Esophagus squamous epithelium (tissue), 5 donors: ENCODE results near the gene VANGL2. TPM values are rescaled to one million over a fixed set of nuclear protein-coding genes. Genes with fewer than 3 reads are reported as not detected.

Source experiments
- DNase-seq: peaks from one replicate; lab custom pipeline; 2025; lab: John Stamatoyannopoulos, UW
- H3K27ac ChIP-seq, 4 donors: fragments of 200-600 bp; sonication (generic); one replicate each; pipeline ENCODE4 v1.5.1; 2016 to 2019; ENCODE audit warnings: mild to moderate bottlenecking in 1 of 4
- H3K27me3 ChIP-seq, 4 donors: fragments of 200-600 bp; sonication (generic); 1 replicate in 3 of 4; 2 replicates in 1 of 4; pipeline versions ENCODE4 v1.5.1 to v1.6.0; 2017 to 2021; ENCODE audit warnings: antibody characterized with exemption in 1 of 4
- H3K36me3 ChIP-seq, 3 donors: fragments of 200-600 bp; sonication (generic); one replicate each; pipeline ENCODE4 v1.5.1; 2016 to 2019
- H3K4me1 ChIP-seq, 3 donors: fragments of 200-600 bp; sonication (generic); one replicate each; pipeline ENCODE4 v1.5.1; 2017 to 2019
- H3K4me3 ChIP-seq, 4 donors: fragments of 200-600 bp; sonication (generic); 1 replicate in 3 of 4; 2 replicates in 1 of 4; pipeline ENCODE4 v1.5.1; 2016 to 2019; ENCODE audit warnings: mild to moderate bottlenecking in 2 of 4, moderate library complexity in 1 of 4
- H3K9me3 ChIP-seq, 3 donors: fragments of 200-600 bp; sonication (generic); one replicate each; pipeline ENCODE4 v1.5.1; 2016 to 2019
- CTCF ChIP-seq, 6 experiments: fragments of 450-650 bp in 4 of 6; fragments of 200-600 bp in 2 of 6; sonication (generic) in 2 of 6; IDR thresholded peaks; one replicate each; pipeline ENCODE4 v1.5.1; 2016 to 2019; ENCODE audit warnings: antibody characterized with exemption in 6 of 6, mild to moderate bottlenecking in 4 of 6, moderate library complexity in 4 of 6
- POLR2A ChIP-seq, 4 donors: fragments of 450-650 bp; IDR thresholded peaks; one replicate each; pipeline ENCODE4 v1.6.1; 2017; ENCODE audit warnings: antibody characterized with exemption in 4 of 4, mild to moderate bottlenecking in 4 of 4, moderate library complexity in 3 of 4
- WGBS, 2 donors: methylation state at CpG; one replicate each; pipeline ENCODE4 v1.1.5; 2018; 5-methylcytosine and 5-hydroxymethylcytosine counted together
- intact Hi-C: fragments of 100-400 bp; cut with DNase I; formaldehyde crosslinking; loops from one replicate; pipeline ENCODE4 v1.15.0; 2022
- total RNA-seq, 4 donors: library from RNA; depleted of rRNA; stranded (reverse); fragments of >200 nt; gene quantifications; one replicate each; pipeline ENCODE4 v1.1.0, GENCODE V29; 2016
- donor health status: DM: yes; HTN: yes; CAD: no.

The VANGL2 gene
- total RNA-seq, 4 donors from 2014 or later: 5.9 to 10.8 (median 7.7) TPM

DNA sequence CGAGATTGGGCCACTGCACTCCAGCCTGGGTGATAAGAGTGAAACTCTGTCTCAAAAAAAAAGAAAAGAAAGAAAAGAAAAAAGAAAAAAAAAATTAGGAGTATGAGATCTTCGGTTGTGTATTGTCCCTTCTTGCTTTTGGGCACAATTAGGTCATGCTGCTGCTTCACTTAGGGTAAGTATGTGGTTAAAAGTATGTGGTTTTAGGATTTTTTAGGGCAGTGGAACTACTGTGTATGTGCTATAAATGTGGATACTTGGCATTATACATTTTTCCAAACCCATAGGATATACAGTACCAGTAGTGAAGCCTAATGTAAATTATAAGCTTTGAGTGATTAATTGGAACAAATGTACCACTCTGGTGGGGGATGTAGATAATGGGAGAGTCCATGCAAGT, 31.2 kb downstream of the VANGL2 start:
- no peaks in the 10 kb centered on the region for H3K27me3 ChIP-seq
- no peak overlapping the region for H3K27ac ChIP-seq
- peaks cover 0 to 16% (median 0%) of the 10 kb centered on the region in 3 donors for H3K36me3 ChIP-seq
- WGBS, 2 donors: 76 to 86% methylated on average over 2 of the region's 2 CpGs
- H3K9me3 ChIP-seq: no peaks in the 10 kb centered on the region
- no peak for DNase-seq
- peaks cover 7 to 17% (median 9%) of the 10 kb centered on the region in 3 donors for H3K4me1 ChIP-seq
- no peak overlapping the region for H3K4me3 ChIP-seq
- TF ChIP-seq POLR2A (IDR thresholded peaks at IDR 0.05): no peak
- TF ChIP-seq CTCF (IDR thresholded peaks at IDR 0.05): no peak
- intact Hi-C loops: loop anchor here (5.0 kb wide), 1 partner anchor 176 kb away; no protein-coding TSS in a partner anchor

DNA sequence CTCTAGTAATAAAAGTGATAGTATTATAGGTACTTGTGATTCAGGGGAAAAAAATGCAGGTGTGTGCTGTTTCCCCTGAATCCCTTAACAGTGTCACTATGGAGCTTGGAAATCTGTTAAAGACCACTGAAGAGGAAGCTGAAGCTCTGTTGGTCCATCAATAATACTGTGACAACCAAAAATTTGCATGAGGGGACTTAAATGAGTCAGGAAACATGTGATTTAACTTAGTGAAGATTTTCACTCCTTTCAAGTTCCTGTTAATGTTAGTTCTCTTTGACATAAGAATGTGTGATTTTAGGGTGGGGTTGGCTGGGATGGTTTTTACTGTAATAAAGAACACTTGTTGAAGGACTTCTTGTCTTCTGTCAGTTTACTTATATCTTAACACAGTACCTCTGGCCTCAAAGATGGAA, 32.0 kb downstream of the VANGL2 start:
- no peak for TF ChIP-seq POLR2A (IDR thresholded peaks at IDR 0.05)
- no peak for TF ChIP-seq CTCF (IDR thresholded peaks at IDR 0.05)
- peaks cover 0 to 8% (median 0%) of the 10 kb centered on the region in 3 donors for H3K36me3 ChIP-seq
- no peaks in the 10 kb centered on the region for H3K27me3 ChIP-seq
- H3K27ac ChIP-seq: no peak overlapping the region
- H3K4me3 ChIP-seq: no peak overlapping the region
- H3K9me3 ChIP-seq: no peaks in the 10 kb centered on the region
- DNase-seq: no peak
- intact Hi-C loops: loop anchor here (5.0 kb wide), 1 partner anchor 175 kb away; no protein-coding TSS in a partner anchor
- peaks cover 7 to 17% (median 9%) of the 10 kb centered on the region in 3 donors for H3K4me1 ChIP-seq

GRCh38 chr1:160436966-160437365, 36.6 kb downstream of the VANGL2 start:
- DNase-seq: no peak
- H3K9me3 ChIP-seq: no peaks in the 10 kb centered on the region
- no peak overlapping the region for H3K27ac ChIP-seq
- H3K4me1 ChIP-seq: no peaks in the 10 kb centered on the region
- intact Hi-C loops: no loop called here
- no peaks in the 10 kb centered on the region for H3K36me3 ChIP-seq
- TF ChIP-seq CTCF (IDR thresholded peaks at IDR 0.05) (no peak), POLR2A (IDR thresholded peaks at IDR 0.05) (no peak)
- 58 to 68% methylated on average over 2 of the region's 2 CpGs for WGBS, 2 donors
- H3K4me3 ChIP-seq: no peak overlapping the region
- H3K27me3 ChIP-seq: no peaks in the 10 kb centered on the region

DNA sequence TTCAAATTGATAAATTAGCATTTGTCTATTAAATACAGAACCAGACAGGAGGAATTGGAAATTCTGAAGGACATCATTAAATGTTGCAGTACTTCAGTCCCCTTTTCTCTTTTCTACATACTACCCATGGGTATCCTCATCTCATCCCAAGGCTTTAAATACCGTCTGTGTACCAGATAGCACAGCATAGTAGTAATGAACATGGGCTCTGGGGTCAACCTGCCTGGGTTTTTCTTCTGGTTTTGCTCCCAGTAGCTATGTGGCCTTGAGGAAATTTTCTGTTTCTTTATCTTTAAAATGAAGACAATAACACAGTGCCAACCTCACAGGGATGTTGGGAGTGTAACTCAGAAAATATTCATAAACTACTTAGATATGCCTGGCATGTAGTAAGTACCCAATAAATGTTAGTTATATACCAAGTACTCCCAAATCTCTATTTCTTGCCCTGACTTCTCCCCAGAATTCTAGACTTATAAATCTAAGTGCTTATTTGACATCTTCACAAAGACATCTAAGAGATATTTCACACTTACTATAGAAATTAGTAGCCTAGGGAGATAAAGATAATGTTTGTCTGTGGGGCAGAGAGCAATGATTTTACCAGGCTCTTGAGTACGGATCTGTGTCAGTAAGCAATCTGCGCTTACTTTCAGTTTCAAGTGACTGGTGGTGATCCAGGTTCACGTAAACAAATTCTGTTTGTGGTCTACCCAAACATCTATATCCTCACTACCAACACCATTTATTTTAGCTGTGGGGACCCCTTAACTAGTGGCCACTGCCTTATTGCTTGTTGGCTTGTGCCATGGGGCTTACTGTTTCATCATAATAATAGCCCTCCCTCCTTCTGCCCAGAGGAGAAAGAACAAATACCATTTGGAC, 37.3 kb downstream of the VANGL2 start:
- TF ChIP-seq CTCF (IDR thresholded peaks at IDR 0.05): no peak
- TF ChIP-seq POLR2A (IDR thresholded peaks at IDR 0.05): no peak
- intact Hi-C loops: no loop called here
- no peak for DNase-seq
- Histone ChIP-seq H3K36me3 (no peaks in the 10 kb centered on the region), H3K4me3 (peak overlapping the region in 1 of 4 donors; percentile 34), H3K27ac (peak overlapping the region in 2 of 4 donors; percentile 1 to 41), H3K4me1 (no peaks in the 10 kb centered on the region), H3K9me3 (no peaks in the 10 kb centered on the region), H3K27me3 (no peaks in the 10 kb centered on the region)
- WGBS, 2 donors: 42 to 51% methylated on average over 4 of the region's 4 CpGs

DNA sequence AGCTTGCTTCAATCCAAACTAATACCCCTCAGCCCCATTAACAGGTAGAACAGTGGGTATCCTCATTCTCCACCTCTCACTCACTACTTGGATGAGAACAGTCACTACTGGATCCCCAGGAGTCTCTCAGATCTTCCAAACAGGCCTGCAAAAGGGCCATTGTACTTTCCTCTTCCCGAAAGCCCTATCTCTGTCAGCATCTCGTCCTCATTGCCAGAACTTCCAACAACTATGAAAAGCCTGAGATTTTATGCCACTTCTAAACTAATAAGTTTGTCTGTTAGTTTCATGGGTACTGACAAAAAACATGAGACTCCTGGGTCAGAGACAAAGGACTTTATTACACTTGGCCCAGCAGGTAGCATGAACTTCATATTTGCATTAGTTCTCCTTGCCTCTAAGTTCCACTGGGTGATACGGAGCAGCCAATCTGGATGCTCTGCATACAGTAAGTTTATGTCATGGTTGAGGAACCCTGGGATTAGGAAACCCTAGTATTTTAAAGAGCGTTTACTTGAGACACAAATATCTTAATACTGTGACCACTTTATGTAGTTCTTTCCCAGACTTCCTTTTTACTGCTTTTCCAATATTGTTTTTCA, 38.1 kb downstream of the VANGL2 start:
- H3K27ac ChIP-seq: peak overlapping the region in 2 of 4 donors; percentile 1 to 41
- no peaks in the 10 kb centered on the region for H3K4me1 ChIP-seq
- no peaks in the 10 kb centered on the region for H3K36me3 ChIP-seq
- no peaks in the 10 kb centered on the region for H3K27me3 ChIP-seq
- TF ChIP-seq POLR2A (IDR thresholded peaks at IDR 0.05): no peak
- no peak for TF ChIP-seq CTCF (IDR thresholded peaks at IDR 0.05)
- no peak for DNase-seq
- H3K9me3 ChIP-seq: no peaks in the 10 kb centered on the region
- 73 to 77% methylated on average over 4 of the region's 4 CpGs for WGBS, 2 donors
- intact Hi-C loops: no loop called here
- peak overlapping the region in 1 of 4 donors; percentile 34 for H3K4me3 ChIP-seq
